Urinary bladder (tissue), 4 donors: ENCODE results near the gene TRIOBP. TPM values are rescaled to one million over a fixed set of nuclear protein-coding genes. Genes with fewer than 3 reads are reported as not detected.
"Not testable (repeated sequence)": the region's sequence is repeated elsewhere in the genome, so short reads cannot be mapped to it uniquely, and the experiment has no call there.

Experiments used
- DNase-seq: peaks from one replicate; pipeline ENCODE4 v3.0.0-alpha.2; 2015; ENCODE audit errors: extremely low spot score
- H3K27ac ChIP-seq: one replicate; pipeline ENCODE4 v1.5.1; 2013; ENCODE audit warnings: low read depth, mild to moderate bottlenecking, moderate library complexity
- H3K36me3 ChIP-seq: one replicate; pipeline ENCODE4 v1.6.1; 2013; ENCODE audit warnings: mild to moderate bottlenecking, moderate library complexity; ENCODE audit not compliant: insufficient read depth
- H3K4me1 ChIP-seq: one replicate; pipeline ENCODE4 v1.6.1; 2013; ENCODE audit warnings: mild to moderate bottlenecking, moderate library complexity; ENCODE audit not compliant: insufficient read depth
- H3K4me3 ChIP-seq: one replicate; pipeline ENCODE4 v1.5.1; 2013; ENCODE audit warnings: low read depth, low read length
- WGBS: extraction: QIAGEN DNeasy Blood & Tissue Kit; methylation state at CpG from one replicate; pipeline ENCODE4 v1.1.7; 2013; 5-methylcytosine and 5-hydroxymethylcytosine counted together
- polyA plus RNA-seq: library from polyadenylated mRNA; stranded (reverse); fragments of 200-250 nt; gene quantifications from one replicate; pipeline ENCODE4 v1.2.3, GENCODE V29; 2013
- total RNA-seq: library from RNA; depleted of rRNA; stranded (reverse); fragments of >200 nt; gene quantifications from one replicate; pipeline ENCODE4 v1.2.3, GENCODE V29; 2014
- donor health status: healthy with polysubstance abuse.
- donor health status: healthy.

TRIOBP gene
- total and polyA plus RNA-seq, 2 donors: 64.2 to 140 TPM

GRCh38 chr22:37713761-37714160 lies 16.9 kb downstream of the TRIOBP start:
- no peaks in the 10 kb centered on the region for H3K36me3 ChIP-seq
- no peak overlapping the region for H3K27ac ChIP-seq
- H3K4me3 ChIP-seq: no peak overlapping the region
- DNase-seq: no peak
- WGBS: 96% methylated on average over 7 of the region's 7 CpGs
- H3K4me1 ChIP-seq: no peaks in the 10 kb centered on the region

DNA sequence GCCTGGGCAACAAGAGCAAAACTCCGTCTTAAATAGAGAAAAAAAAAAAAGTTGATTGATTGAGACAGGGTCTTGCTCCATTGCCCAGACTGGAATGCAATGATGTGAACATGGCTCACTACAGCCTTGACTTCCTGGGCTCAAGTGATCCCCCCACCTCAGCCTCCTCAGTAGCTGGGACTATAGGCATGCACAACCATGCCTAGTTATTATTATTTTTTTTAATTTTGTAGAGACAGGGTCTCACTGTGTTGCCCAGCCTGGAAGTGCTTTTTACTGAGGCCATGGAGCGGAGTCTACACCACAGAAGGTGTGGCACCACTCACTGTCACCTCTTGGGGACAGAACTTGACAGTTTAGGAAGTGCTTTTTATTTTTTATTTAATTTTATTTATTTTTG lies 17.8 kb downstream of the TRIOBP start:
- Histone ChIP-seq H3K4me3 (no peak overlapping the region), H3K36me3 (no peaks in the 10 kb centered on the region), H3K27ac (no peak overlapping the region), H3K4me1 (no peaks in the 10 kb centered on the region)
- WGBS: 94% methylated on average over 2 of the region's 2 CpGs
- no peak for DNase-seq

- 88% methylated on average over 7 of the region's 7 CpGs for WGBS
- H3K27ac ChIP-seq: no peak overlapping the region
- no peak overlapping the region for H3K4me3 ChIP-seq
- no peak for DNase-seq
- H3K4me1 ChIP-seq: no peaks in the 10 kb centered on the region
- H3K36me3 ChIP-seq: no peaks in the 10 kb centered on the region
Observed at GRCh38 chr22:37715760-37716159, 18.9 kb downstream of the TRIOBP start.

GRCh38 chr22:37716708-37717107 lies 19.9 kb downstream of the TRIOBP start:
- H3K36me3 ChIP-seq: no peaks in the 10 kb centered on the region
- no peaks in the 10 kb centered on the region for H3K4me1 ChIP-seq
- WGBS: 95% methylated on average over 9 of the region's 9 CpGs
- DNase-seq: no peak
- no peak overlapping the region for H3K4me3 ChIP-seq
- H3K27ac ChIP-seq: no peak overlapping the region

DNA sequence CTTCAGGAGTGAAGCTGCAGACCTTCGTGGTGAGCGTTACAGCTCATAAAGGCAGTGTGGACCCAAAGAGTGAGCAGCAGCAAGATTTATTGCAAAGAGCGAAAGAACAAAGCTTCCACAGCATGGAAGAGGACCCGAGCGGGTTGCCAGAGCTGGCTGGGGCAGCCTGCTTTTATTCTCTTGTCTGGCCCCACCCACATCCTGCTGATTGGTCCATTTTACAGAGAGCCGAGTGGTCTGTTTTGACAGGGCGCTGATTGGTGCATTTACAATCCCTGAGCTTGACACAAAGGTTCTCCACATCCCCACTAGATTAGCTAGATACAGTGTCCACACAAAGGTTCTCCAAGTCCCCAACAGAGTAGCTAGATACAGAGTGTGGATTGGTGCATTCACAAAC lies 20.4 kb downstream of the TRIOBP start:
- H3K36me3 ChIP-seq, DNase-seq, H3K4me3 ChIP-seq, H3K4me1 ChIP-seq, H3K27ac ChIP-seq: not testable (repeated sequence)
- 91% methylated on average over 7 of the region's 7 CpGs for WGBS

DNA sequence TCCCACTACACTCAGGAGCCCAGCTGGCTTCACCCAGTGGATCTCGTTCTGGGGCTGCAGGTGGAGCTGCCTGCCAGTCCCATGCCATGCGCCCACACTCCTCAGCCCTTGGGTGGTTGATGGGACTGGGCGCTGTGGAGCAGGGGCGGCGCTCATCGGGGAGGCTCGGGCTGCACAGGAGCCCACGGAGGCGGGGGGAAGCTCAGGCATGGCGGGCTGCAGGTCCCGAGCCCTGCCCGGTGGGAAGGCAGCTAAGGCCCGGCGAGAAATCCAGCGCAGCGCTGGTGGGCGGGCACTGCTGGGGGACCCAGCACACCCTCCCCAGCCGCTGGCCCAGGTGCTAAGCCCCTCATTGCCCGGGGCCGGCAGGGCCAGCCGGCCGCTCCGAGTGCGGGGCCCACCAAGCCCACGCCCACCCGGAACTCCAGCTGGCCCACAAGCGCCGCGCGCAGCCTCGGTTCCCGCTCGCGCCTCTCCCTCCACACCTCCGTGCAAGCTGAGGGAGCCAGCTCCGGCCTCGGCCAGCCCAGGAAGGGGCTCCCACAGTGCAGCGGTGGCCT lies 21.0 kb downstream of the TRIOBP start:
- H3K4me3 ChIP-seq, H3K27ac ChIP-seq, H3K4me1 ChIP-seq, H3K36me3 ChIP-seq, DNase-seq: not testable (repeated sequence)
- WGBS: 95% methylated on average over 38 of the region's 38 CpGs

DNA sequence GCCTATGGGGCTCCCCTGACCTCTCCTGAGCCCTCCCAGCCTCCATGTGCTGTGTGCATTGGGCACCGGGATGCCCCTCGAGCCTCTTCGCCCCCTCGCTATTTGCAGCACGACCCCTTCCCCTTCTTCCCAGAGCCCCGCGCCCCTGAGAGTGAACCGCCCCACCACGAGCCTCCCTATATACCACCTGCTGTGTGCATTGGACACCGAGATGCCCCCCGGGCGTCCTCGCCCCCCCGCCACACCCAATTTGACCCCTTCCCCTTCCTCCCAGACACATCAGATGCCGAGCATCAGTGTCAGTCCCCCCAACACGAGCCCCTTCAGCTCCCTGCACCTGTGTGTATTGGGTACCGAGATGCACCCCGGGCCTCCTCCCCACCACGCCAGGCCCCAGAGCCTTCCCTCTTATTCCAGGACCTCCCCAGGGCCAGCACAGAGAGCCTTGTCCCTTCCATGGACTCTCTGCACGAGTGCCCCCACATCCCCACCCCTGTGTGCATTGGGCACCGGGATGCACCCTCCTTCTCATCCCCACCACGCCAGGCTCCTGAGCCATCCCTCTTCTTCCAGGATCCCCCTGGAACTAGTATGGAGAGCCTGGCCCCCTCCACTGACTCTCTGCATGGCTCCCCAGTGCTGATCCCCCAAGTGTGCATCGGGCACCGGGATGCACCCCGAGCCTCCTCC lies 28.8 kb downstream of the TRIOBP start:
- no peaks in the 10 kb centered on the region for H3K36me3 ChIP-seq
- DNase-seq: no peak
- 96% methylated on average over 25 of the region's 25 CpGs for WGBS
- H3K27ac ChIP-seq: no peak overlapping the region
- H3K4me3 ChIP-seq: no peak overlapping the region
- H3K4me1 ChIP-seq: no peaks in the 10 kb centered on the region

DNA sequence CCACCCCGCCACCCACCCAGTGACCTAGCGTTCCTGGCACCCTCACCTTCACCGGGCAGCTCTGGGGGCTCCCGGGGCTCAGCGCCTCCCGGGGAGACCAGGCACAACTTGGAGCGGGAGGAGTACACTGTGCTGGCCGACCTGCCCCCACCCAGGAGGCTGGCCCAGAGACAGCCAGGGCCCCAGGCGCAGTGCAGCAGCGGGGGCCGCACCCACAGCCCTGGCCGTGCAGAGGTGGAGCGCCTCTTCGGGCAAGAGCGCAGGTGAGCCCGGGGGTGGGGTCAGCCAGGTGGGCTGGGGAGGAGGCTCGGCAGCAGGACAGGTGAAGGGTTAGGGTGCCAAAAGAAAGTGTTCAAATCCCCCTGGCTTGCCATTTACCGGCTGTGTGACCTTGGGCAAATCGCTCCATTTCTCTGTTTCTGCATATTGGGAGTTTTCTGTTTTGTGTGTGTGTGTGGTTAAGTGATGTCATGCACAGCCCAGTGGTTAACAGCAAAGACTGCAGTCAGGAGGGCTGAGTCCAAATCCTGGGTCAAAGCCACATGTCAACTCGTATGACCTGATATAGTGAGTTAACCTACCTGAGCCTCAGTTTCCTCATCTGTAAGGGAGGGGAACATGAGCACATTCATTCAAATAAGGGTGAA lies 29.5 kb downstream of the TRIOBP start:
- no peaks in the 10 kb centered on the region for H3K36me3 ChIP-seq
- H3K4me1 ChIP-seq: no peaks in the 10 kb centered on the region
- WGBS: 91% methylated on average over 20 of the region's 20 CpGs
- H3K4me3 ChIP-seq: no peak overlapping the region
- DNase-seq: no peak
- H3K27ac ChIP-seq: no peak overlapping the region

DNA sequence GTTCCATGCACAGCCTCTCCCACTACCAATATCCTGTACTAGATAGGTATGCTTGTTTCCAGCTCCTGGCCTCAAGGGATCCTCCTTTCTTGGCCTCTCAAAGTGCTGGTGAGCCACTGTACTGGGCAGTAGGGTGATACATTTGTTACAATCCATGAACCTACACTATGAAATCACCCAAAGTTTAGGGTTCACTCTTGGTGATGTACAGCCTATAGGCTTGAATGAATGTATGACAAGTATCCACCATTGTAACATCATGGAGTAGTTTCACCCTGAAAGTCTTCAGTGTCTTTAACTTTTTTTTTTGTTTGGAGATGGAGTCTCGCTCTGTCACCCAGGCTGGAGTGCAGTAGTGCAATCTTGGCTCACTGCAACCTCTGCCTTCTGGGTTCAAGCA lies 31.8 kb downstream of the TRIOBP start:
- Histone ChIP-seq H3K4me3 (no peak overlapping the region), H3K4me1 (no peaks in the 10 kb centered on the region), H3K27ac (no peak overlapping the region), H3K36me3 (no peaks in the 10 kb centered on the region)
- no peak for DNase-seq
- 95% methylated on average over 1 of the region's 1 CpG for WGBS

DNA sequence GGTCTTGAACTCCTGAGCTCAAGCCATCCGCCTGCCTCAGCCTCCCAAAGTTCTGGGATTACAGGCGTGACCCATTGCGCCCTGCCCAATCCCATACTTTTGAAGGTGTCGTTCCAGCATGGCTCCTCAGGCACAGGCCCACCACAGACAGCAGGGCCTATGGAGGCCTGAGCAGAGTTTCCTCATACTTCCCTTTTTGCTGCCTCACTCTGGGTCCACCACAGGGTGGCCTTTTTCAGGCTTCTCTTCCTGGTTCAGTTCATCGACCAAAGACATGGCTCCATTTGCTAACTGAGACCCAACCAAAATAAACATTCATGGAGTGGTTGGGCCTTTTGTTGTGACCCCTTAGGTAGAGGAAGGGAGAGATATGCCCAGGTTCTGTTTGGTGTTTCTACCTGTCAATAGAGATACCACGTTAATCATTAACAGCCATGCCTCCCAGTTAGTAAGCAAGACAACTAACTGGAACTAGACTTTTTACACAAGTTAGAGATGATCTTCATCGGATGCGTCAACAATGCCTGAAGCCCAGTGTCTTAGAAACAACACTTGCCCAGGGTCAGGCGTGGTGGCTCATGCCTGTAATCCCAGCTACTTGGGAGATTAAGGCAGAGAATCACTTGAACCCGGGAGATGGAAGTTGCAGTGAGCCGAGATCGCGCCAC lies 35.1 kb downstream of the TRIOBP start:
- Histone ChIP-seq H3K27ac (no peak overlapping the region), H3K4me1 (no peaks in the 10 kb centered on the region), H3K4me3 (no peak overlapping the region), H3K36me3 (no peaks in the 10 kb centered on the region)
- 87% methylated on average over 13 of the region's 13 CpGs for WGBS
- no peak for DNase-seq

DNA sequence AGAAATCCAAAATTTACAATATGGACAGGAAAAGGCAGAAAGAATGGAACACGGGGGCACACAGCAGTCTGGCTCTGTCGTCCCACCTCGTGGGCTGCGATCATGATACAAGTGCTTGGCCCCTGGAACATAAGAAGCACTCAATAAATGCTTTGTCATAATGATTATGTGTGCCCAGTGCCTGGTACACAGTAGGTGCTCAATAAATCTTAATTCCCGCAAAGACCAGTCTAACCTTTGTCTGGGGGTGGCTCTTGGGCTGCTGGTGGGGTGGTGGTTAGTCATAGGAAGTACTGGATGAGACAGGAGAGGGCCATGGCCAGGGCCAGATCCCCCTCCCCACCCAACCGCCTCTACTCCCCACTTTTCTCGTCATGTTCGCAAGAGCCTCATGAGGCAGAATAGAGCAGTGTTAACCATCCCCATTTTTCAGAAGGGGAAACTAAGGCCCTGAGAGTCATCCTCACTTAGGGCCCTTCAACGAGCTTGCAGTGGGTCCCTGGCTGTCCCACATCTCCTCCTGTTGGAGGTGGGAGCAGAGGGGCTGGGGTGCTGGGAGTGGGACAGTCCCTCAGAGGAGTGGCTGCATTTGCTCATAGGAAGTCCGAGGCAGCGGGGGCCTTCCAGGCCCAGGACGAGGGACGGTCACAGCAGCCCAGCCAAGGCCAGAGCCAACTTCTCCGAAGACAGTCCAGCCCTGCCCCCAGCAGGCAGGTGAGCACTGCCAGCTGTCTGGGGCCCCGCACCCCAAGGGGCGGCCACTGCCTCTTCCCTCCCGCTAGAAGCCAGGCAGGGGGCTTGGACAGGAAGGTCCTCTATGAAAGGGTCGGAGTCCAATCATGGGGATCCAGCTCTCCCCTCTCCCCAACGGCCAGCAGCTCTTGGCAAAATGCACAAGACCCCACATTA lies 36.1 kb downstream of the TRIOBP start:
- WGBS: 81% methylated on average over 19 of the region's 19 CpGs
- no peaks in the 10 kb centered on the region for H3K4me1 ChIP-seq
- H3K36me3 ChIP-seq: no peaks in the 10 kb centered on the region
- no peak for DNase-seq
- no peak overlapping the region for H3K4me3 ChIP-seq
- no peak overlapping the region for H3K27ac ChIP-seq

GRCh38 chr22:37733625-37734401 lies 37.0 kb downstream of the TRIOBP start:
- Histone ChIP-seq H3K4me3 (no peak overlapping the region), H3K36me3 (no peaks in the 10 kb centered on the region), H3K27ac (no peak overlapping the region), H3K4me1 (no peaks in the 10 kb centered on the region)
- DNase-seq: no peak
- 91% methylated on average over 11 of the region's 11 CpGs for WGBS

GRCh38 chr22:37734402-37734700 lies 37.5 kb downstream of the TRIOBP start:
- DNase-seq: no peak
- no peaks in the 10 kb centered on the region for H3K36me3 ChIP-seq
- WGBS: 89% methylated on average over 6 of the region's 6 CpGs
- H3K27ac ChIP-seq: no peak overlapping the region
- H3K4me1 ChIP-seq: no peaks in the 10 kb centered on the region
- no peak overlapping the region for H3K4me3 ChIP-seq
